Measurements from ENCODE around the gene GOLGB1. TPM values are rescaled to one million over a fixed set of nuclear protein-coding genes. Genes with fewer than 3 reads are reported as not detected.

GOLGB1 gene
- total RNA-seq, 2 experiments from 2014 or later: 15.0 to 16.4 TPM

DNA sequence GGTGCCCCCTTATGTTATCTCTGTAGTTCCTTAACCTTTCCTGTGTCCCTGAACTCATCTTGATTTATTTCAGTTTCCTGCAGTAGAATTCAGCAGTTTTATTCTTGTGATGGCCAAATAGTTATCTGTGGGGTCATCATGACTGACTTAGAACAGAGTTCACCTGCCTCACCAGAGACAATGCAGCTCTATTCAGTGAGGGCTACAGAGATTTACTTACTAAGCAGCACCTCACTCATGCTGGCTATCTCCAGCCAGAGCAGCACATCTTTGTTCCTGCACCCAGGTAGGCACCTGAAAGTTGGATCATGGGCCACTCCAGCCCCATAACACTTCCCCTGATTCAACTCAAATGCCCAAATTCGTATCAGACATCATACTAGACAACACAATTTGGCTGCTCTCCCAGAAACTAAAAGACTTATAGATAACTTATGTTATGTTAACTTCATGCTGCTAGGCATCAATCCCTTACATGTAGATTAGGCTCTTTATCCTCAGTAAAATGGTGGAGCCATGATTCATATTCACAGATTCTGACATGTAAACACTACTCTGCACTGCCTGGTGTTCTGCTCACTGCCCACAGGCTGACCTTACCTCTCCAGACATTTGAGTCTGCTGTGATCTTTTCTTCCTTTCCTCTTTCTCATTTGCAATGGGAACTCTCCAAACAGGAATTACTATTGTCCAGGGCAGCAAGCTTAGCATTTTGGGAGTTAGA, 9.3 kb upstream of the GOLGB1 start:
- no peaks in the 10 kb centered on the region for H3K4me1 Mint-ChIP-seq (ENCODE audit: low read depth)
- no peak for ATAC-seq
- TF ChIP-seq, protein P1, sequence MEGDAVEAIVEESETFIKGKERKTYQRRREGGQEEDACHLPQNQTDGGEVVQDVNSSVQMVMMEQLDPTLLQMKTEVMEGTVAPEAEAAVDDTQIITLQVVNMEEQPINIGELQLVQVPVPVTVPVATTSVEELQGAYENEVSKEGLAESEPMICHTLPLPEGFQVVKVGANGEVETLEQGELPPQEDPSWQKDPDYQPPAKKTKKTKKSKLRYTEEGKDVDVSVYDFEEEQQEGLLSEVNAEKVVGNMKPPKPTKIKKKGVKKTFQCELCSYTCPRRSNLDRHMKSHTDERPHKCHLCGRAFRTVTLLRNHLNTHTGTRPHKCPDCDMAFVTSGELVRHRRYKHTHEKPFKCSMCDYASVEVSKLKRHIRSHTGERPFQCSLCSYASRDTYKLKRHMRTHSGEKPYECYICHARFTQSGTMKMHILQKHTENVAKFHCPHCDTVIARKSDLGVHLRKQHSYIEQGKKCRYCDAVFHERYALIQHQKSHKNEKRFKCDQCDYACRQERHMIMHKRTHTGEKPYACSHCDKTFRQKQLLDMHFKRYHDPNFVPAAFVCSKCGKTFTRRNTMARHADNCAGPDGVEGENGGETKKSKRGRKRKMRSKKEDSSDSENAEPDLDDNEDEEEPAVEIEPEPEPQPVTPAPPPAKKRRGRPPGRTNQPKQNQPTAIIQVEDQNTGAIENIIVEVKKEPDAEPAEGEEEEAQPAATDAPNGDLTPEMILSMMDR (IDR thresholded peaks at IDR 0.05): no peak
- CTCF ChIA-PET: no interaction called here
- intact Hi-C loops (cut with micrococcal nuclease): no loop called here
- no peaks in the 10 kb centered on the region for H3K9me3 Mint-ChIP-seq
- H3K27me3 Mint-ChIP-seq: no peaks in the 10 kb centered on the region
- H3K36me3 Mint-ChIP-seq (ENCODE audit: low read depth): no peaks in the 10 kb centered on the region
- POLR2A ChIA-PET: interaction anchor here (0.7 kb wide), 1 partner anchor 14 kb away, joined by 6 read pairs; no protein-coding TSS in a partner anchor
- H3K4me3 Mint-ChIP-seq: no peak overlapping the region
- H3K27ac Mint-ChIP-seq: no peak overlapping the region
- no peak for DNase-seq

DNA sequence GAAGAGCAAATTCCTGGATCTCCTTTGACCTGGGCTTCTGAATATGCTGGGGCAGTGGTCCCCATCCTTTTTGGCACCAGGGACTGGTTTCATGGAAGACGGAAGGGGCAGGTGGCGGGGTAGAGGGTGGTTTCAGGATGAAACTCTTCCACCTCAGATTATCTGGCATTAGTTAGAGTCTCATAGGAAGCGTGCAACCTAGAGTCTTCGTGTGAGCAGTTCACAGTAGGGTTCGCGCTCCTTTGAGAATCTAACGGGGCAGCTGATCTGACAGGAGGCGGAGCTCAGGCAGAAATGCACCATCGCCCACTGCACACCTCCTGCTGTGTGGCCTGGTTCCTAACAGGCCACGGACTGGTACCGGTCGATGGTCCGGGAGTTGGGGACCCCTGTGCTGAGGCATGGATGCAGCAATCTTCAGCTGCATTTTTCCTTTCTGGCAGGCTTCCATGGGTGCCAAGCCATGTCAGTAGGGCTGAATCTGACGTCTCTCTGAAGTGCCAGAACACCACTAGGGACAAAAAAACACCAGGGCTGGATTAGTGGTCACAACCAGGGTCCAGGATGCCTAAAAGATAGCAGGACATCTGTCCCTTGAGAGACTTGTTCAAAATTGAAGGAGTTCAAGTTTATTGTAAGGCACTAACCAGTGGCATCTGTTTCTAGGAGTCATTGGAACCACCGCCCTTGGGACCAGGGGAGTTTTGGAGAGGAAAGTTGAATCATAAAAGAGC, 8.4 kb upstream of the GOLGB1 start:
- TF ChIP-seq, protein P1 (IDR thresholded peaks at IDR 0.05): no peak
- ATAC-seq: no peak
- no peak for DNase-seq
- intact Hi-C loops (cut with micrococcal nuclease): no loop called here
- H3K4me1 Mint-ChIP-seq (ENCODE audit: low read depth): no peaks in the 10 kb centered on the region
- ChIA-PET CTCF (no interaction called here), POLR2A (no interaction called here)
- H3K27ac Mint-ChIP-seq: no peak overlapping the region
- H3K36me3 Mint-ChIP-seq (ENCODE audit: low read depth): no peaks in the 10 kb centered on the region
- no peak overlapping the region for H3K4me3 Mint-ChIP-seq
- no peaks in the 10 kb centered on the region for H3K27me3 Mint-ChIP-seq
- no peaks in the 10 kb centered on the region for H3K9me3 Mint-ChIP-seq

DNA sequence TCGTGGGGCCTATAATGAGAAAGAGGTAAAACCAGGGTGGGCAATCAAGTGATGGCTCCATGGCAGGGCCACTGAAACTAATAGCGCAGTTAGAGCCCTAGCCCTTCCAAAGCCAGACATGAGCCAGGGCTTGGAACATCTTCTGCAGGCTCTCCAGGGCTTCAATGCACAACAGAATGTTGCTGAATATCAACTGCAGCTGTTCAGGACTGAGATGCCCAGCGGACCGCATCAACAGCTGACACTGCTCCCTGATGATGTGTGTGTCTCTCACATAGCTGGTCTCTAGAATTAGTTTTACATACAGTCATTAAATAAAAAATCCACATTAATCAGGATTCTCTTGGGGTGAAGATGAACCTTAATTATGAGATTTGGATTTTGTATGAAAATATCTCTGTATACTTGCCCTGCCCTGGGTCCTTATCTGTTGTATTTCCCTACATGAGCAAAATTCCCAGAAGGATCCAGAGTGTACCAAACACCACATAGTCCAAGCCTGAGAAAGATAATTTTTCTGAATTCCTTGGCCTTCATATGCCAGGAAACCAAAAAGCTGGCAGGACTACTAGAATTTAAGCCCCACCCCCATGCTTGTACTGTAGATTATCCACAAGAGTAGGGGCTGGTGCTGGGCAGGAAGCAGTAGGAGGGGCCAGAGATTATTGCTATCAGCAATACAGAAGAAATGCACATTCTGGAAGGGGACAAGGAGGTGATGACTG, 7.7 kb upstream of the GOLGB1 start:
- Mint-ChIP-seq H3K4me3 (no peak overlapping the region), H3K36me3 (ENCODE audit: low read depth) (no peaks in the 10 kb centered on the region), H3K27me3 (no peaks in the 10 kb centered on the region), H3K4me1 (ENCODE audit: low read depth) (no peaks in the 10 kb centered on the region), H3K9me3 (no peaks in the 10 kb centered on the region), H3K27ac (no peak overlapping the region)
- ATAC-seq (no peak), DNase-seq (no peak)
- POLR2A ChIA-PET: no interaction called here
- intact Hi-C loops (cut with micrococcal nuclease): no loop called here
- TF ChIP-seq, protein P1 (IDR thresholded peaks at IDR 0.05): no peak
- CTCF ChIA-PET: no interaction called here

DNA sequence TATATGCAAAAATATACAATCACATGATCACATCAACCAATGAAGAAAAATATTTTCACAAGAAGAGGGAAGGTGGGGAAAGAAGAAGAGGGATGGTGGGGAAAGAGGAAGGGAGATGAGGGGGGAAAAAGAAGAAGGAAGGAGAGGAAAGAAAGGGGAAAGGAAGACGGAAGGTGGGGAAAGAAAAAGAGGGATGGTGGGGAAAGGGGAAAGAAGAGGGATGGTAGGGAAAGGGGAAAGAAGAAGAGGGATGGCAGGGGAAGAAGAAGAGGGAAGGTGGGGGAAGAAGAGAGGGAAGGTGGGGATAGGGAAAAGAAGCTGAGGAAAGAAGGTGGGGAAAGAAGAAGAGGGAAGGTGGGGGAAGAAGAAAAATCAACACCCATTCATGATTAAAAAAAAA, 3.2 kb upstream of the GOLGB1 start:
- Mint-ChIP-seq H3K9me3 (no peaks in the 10 kb centered on the region), H3K36me3 (ENCODE audit: low read depth) (no peaks in the 10 kb centered on the region), H3K4me3 (no peak overlapping the region), H3K27me3 (peaks cover 1% of the 10 kb centered on the region), H3K4me1 (ENCODE audit: low read depth) (peaks cover 4% of the 10 kb centered on the region), H3K27ac (no peak overlapping the region)
- CTCF ChIA-PET: no interaction called here
- DNase-seq (no peak), ATAC-seq (no peak)
- intact Hi-C loops (cut with micrococcal nuclease): no loop called here
- TF ChIP-seq, protein P1 (IDR thresholded peaks at IDR 0.05): no peak
- POLR2A ChIA-PET: no interaction called here

DNA sequence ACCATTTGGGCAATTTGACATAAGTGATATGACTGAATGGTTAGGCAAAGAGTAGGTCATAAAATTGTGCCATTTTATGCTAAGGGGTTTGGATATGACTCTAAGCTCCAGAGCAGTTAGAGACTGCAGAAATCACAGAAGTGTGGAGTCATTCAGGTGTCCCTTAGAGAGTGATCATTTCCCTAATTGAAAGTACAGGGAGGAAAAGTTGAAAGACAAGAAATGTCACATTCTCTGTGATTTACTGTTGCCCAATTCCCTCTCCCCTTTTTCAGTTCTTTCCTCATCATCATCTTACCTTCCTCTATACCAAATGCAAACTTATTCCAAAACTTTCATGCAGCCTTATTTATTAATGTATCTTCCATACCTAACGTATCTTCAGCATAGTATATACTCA, 2.7 kb upstream of the GOLGB1 start:
- DNase-seq: no peak
- ATAC-seq: no peak
- no peak overlapping the region for H3K27ac Mint-ChIP-seq
- no peak overlapping the region for H3K4me3 Mint-ChIP-seq
- peaks cover 7% of the 10 kb centered on the region for H3K4me1 Mint-ChIP-seq (ENCODE audit: low read depth)
- intact Hi-C loops (cut with micrococcal nuclease): no loop called here
- ChIA-PET CTCF (no interaction called here), POLR2A (no interaction called here)
- no peaks in the 10 kb centered on the region for H3K36me3 Mint-ChIP-seq (ENCODE audit: low read depth)
- peaks cover 1% of the 10 kb centered on the region for H3K27me3 Mint-ChIP-seq
- TF ChIP-seq, protein P1 (IDR thresholded peaks at IDR 0.05): no peak
- H3K9me3 Mint-ChIP-seq: no peaks in the 10 kb centered on the region
